AG04450 (cell line): Measurements from ENCODE around the gene CFAP251. TPM values are rescaled to one million over a fixed set of nuclear protein-coding genes. Genes with fewer than 3 reads are reported as not detected.

Experiments
- CTCF ChIA-PET: fragments of 300-600, 350-600 bp; formaldehyde crosslinking; extraction: SDS; loops from one replicate; lab custom pipeline; 2022; ENCODE audit warnings: antibody characterized with exemption, inconsistent platforms; lab: Charles Lee
- POLR2A ChIA-PET: fragments of 350-600 bp; formaldehyde crosslinking; extraction: SDS; loops from one replicate; lab custom pipeline; 2021; ENCODE audit warnings: antibody characterized with exemption, inconsistent platforms; lab: Yijun Ruan, JAX
- DNase-seq: peaks from one replicate; pipeline ENCODE4 v3.0.0-alpha.2; 2011; ENCODE audit warnings: low read depth, low spot score
- H3K27ac ChIP-seq: one replicate; pipeline ENCODE4 v1.5.1; 2012; ENCODE audit warnings: low read depth, low read length, control low read depth
- H3K27me3 ChIP-seq: one replicate; pipeline ENCODE4 v1.6.0; 2012; ENCODE audit warnings: low read length; ENCODE audit not compliant: control insufficient read depth, insufficient read depth
- H3K4me3 ChIP-seq: 2 replicates; pipeline ENCODE4 v1.5.1; 2011; ENCODE audit warnings: mild to moderate bottlenecking, low read depth, low read length, control low read depth
- H3K9me3 ChIP-seq: 2 replicates; pipeline ENCODE4 v1.5.1; 2012; ENCODE audit warnings: low read length; ENCODE audit not compliant: control insufficient read depth, insufficient read depth
- CTCF ChIP-seq: IDR thresholded peaks from 2 replicates; pipeline ENCODE4 v1.5.1; 2011; ENCODE audit warnings: low read depth, low read length, control low read depth, inconsistent platforms
- polyA plus RNA-seq: library from polyadenylated mRNA; depleted of rRNA; stranded (reverse); fragments of >200 nt; gene quantifications from 2 replicates; pipeline ENCODE4 v1.2.3, GENCODE V29; 2011

Gene CFAP251
- polyA plus RNA-seq, 1 experiment, result 16.1 TPM

DNA sequence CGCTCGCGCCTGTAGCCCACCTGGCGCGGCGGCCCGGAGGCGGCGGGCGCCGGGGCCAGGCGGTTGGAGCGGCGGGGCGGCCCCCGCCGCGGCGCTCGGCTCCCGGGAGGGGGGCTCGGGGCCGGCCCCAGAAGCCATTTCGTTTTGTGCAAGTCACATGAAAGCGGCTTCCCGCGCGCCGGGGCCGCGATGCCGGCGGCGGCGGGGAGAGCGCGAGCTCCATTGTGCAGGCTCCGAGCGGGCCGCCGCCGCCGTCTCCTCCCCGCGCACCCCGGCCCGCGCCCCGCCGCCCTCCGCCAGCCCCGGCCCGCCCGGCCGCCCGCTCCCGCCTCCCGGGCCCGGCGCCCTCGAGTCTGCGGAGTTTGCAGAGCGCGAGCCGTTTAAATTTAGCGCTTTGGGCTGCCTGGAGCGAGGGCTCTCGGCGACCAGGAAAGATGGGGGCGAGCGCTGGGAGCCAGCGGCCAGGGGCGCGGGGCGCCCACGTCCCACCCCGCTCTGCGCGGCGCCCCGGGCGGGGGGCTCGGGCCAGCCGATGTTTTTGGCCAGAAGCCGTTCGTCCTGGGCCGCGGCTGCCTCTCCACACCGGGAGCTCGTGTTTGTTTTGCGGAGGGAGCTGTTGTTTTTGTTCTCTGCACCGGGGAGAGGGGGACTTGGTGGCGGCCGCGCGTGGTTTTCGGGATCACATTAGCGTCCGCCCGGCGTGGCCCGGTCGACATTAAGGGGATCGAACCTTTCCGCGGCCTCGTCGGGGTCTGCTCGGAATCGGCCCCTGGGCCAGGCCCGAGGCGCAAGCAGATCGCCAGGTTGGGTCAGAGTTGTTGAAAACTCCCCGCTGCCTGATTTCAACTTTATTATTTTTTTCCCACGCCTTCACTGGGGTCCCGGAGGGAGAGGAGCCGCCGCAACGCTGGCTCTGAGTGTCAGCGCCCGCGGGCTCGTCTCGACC is 104.3 kb downstream of the CFAP251 start:
- ChIA-PET POLR2A (interaction anchor here (0.5 to 2.6 kb wide), 5 partner anchors 25 to 216 kb away, joined by 3 to 11 read pairs (median 6); no protein-coding TSS in a partner anchor), CTCF (interaction anchor here (1.0 to 1.3 kb wide), 2 partner anchors 104 to 227 kb away, joined by 3 to 8 read pairs; partner anchors contain the start of gene CFAP251)
- H3K27ac ChIP-seq, result peak overlapping the region; percentile 75
- H3K4me3 ChIP-seq, result peak overlapping the region; percentile 62
- no peaks in the 10 kb centered on the region for H3K27me3 ChIP-seq
- no peak for TF ChIP-seq CTCF
- H3K9me3 ChIP-seq, result peaks cover 4% of the 10 kb centered on the region
- no peak for DNase-seq

GRCh38 chr12:122023339-122024131 is 105.1 kb downstream of the CFAP251 start:
- peak overlapping the region; percentile 75 for H3K27ac ChIP-seq
- ChIA-PET POLR2A (interaction anchor here (0.5 to 2.6 kb wide), 5 partner anchors 26 to 217 kb away, joined by 3 to 11 read pairs (median 6); no protein-coding TSS in a partner anchor), CTCF (interaction anchor here (1.0 to 1.3 kb wide), 2 partner anchors 105 to 228 kb away, joined by 3 to 8 read pairs; partner anchors contain the start of gene CFAP251)

GRCh38 chr12:122024132-122024785 is 105.9 kb downstream of the CFAP251 start:
- ChIA-PET POLR2A (interaction anchor here (0.9 to 2.6 kb wide), 2 partner anchors 27 to 185 kb away, joined by 3 to 7 read pairs; no protein-coding TSS in a partner anchor), CTCF (interaction anchor here (1.0 to 1.3 kb wide), 2 partner anchors 106 to 229 kb away, joined by 3 to 8 read pairs; partner anchors contain the start of gene CFAP251)
- Histone ChIP-seq H3K9me3 (no peaks in the 10 kb centered on the region; the same call in 1 of the 2 replicates), H3K27me3 (no peaks in the 10 kb centered on the region), H3K27ac (peak overlapping the region; percentile 75), H3K4me3 (peak overlapping the region; percentile 62; the same call in 1 of the 2 replicates)
- TF ChIP-seq CTCF, result no peak
- DNase-seq, result no peak

More at GRCh38 chr12:122023339-122024131, 105.1 kb downstream of the CFAP251 start:
- H3K27me3 ChIP-seq, result no peaks in the 10 kb centered on the region
- H3K4me3 ChIP-seq, result peak overlapping the region; percentile 62
- peak; percentile 11 for DNase-seq
- H3K9me3 ChIP-seq, result no peaks in the 10 kb centered on the region; the same call in none of the 2 replicates
- no peak for TF ChIP-seq CTCF

- CTCF ChIA-PET, result interaction anchor here (0.5 kb wide), 1 partner anchor 89 kb away, joined by 3 read pairs; no protein-coding TSS in a partner anchor
- H3K27me3 ChIP-seq, result no peaks in the 10 kb centered on the region
- no peaks in the 10 kb centered on the region; the same call in 1 of the 2 replicates for H3K9me3 ChIP-seq
- no peak for DNase-seq
- TF ChIP-seq CTCF, result no peak
- POLR2A ChIA-PET, result interaction anchor here (0.7 kb wide), 1 partner anchor 222 kb away, joined by 4 read pairs; no protein-coding TSS in a partner anchor
- no peak overlapping the region for H3K27ac ChIP-seq
- no peak overlapping the region for H3K4me3 ChIP-seq
Measured at GRCh38 chr12:122026706-122027333, 108.4 kb downstream of the CFAP251 start.
